HG03558 (cell line): ENCODE data around the gene LRRC2.
A peak's percentile ranks its signal among the peaks of the same experiment; 100 is the strongest.
"Not testable (repeated sequence)": the region's sequence is repeated elsewhere in the genome, so short reads cannot be mapped to it uniquely, and the experiment has no call there.

Experiments used
- ATAC-seq: cut with Tn5 transposase; IDR thresholded peaks from one replicate; pipeline ENCODE4 v1.9.1; 2021; ENCODE audit warnings: moderate number of reproducible peaks; ENCODE audit not compliant: unreplicated experiment; ENCODE audit errors: extremely low read depth

Gene LRRC2

GRCh38 chr3:46504789-46505188 lies 61.3 kb downstream of the LRRC2 start:
- no peak for ATAC-seq

GRCh38 chr3:46503200-46503874 lies 62.8 kb downstream of the LRRC2 start:
- no peak for ATAC-seq

GRCh38 chr3:46501702-46502101 lies 64.4 kb downstream of the LRRC2 start:
- no peak for ATAC-seq

- ATAC-seq = no peak
These were observed 65.2 kb downstream of the LRRC2 start for GRCh38 chr3:46500656-46501635.

- ATAC-seq = no peak
These were observed 67.1 kb downstream of the LRRC2 start for GRCh38 chr3:46498916-46499519.

- no peak for ATAC-seq
These were observed 68.4 kb downstream of the LRRC2 start, which contains the start of gene RTP3 for GRCh38 chr3:46497556-46498265. Gene RTP3, plus strand, starts transcription at chr3:46497976. Its CDS starts 87 bp downstream, at chr3:46498063.

GRCh38 chr3:46496746-46497555 lies 69.2 kb downstream of the LRRC2 start:
- ATAC-seq = no peak

- no peak for ATAC-seq
These were observed 70.1 kb downstream of the LRRC2 start for GRCh38 chr3:46495901-46496456.

- not testable (repeated sequence) for ATAC-seq
These were observed 71.6 kb downstream of the LRRC2 start for GRCh38 chr3:46494491-46494890.

GRCh38 chr3:46492890-46493547 lies 73.1 kb downstream of the LRRC2 start:
- ATAC-seq = no peak

- ATAC-seq = no peak
These were observed 74.7 kb downstream of the LRRC2 start for GRCh38 chr3:46491089-46492070.

- no peak for ATAC-seq
These were observed 75.6 kb downstream of the LRRC2 start for GRCh38 chr3:46490338-46491084.

- no peak for ATAC-seq
These were observed 76.2 kb downstream of the LRRC2 start for GRCh38 chr3:46489875-46490274.

GRCh38 chr3:46489381-46489780 lies 76.7 kb downstream of the LRRC2 start:
- no peak for ATAC-seq

- ATAC-seq = peak; percentile 48
These were observed 77.3 kb downstream of the LRRC2 start for GRCh38 chr3:46488735-46489361.

- ATAC-seq = no peak
These were observed 80.3 kb downstream of the LRRC2 start for GRCh38 chr3:46485779-46486175.
